Testis (tissue), 3 donors: ENCODE measurements around the gene C20orf173. TPM values are rescaled to one million over a fixed set of nuclear protein-coding genes. Genes with fewer than 3 reads are reported as not detected.

Experiments used
- DNase-seq: peaks from one replicate; pipeline ENCODE4 v3.0.0-alpha.2; 2019
- H3K27ac ChIP-seq, 2 donors: fragments of 200-600 bp; sonication (generic); one replicate each; pipeline ENCODE4 v1.5.1; 2019
- H3K27me3 ChIP-seq: fragments of 200-600 bp; sonication (generic); one replicate; pipeline ENCODE4 v1.5.1; 2019
- H3K36me3 ChIP-seq: fragments of 200-600 bp; sonication (generic); one replicate; pipeline ENCODE4 v1.5.1; 2017; ENCODE audit warnings: low read depth; ENCODE audit errors: missing control alignments
- H3K4me1 ChIP-seq: fragments of 200-600 bp; sonication (generic); one replicate; pipeline ENCODE4 v1.5.1; 2019
- H3K4me3 ChIP-seq, 2 donors: fragments of 200-600 bp; sonication (generic); one replicate each; pipeline ENCODE4 v1.5.1; 2017 to 2019
- H3K9me3 ChIP-seq: fragments of 200-600 bp; sonication (generic); one replicate; pipeline ENCODE4 v1.5.1; 2017
- POLR2A ChIP-seq: fragments of 450-650 bp; IDR thresholded peaks from one replicate; pipeline ENCODE4 v1.6.1; 2017; ENCODE audit warnings: antibody characterized with exemption, mild to moderate bottlenecking, moderate library complexity
- WGBS, 2 donors: methylation state at CpG; one replicate each; pipeline ENCODE4 v1.1.5; 2018; 5-methylcytosine and 5-hydroxymethylcytosine counted together
- intact Hi-C: fragments of 100-400 bp; cut with DNase I; formaldehyde crosslinking; loops from one replicate; pipeline ENCODE4 v1.15.1; 2023; ENCODE audit warnings: low total_unique reads
- polyA plus RNA-seq: library from polyadenylated mRNA; stranded (reverse); fragments of 350-450 nt; fragmentation: Illumina TruSeq; extraction: RNeasy Lipid Tissue Mini Kit (QIAGEN cat#74804); gene quantifications from one replicate; pipeline ENCODE4 v1.2.3, GENCODE V29; 2014; ENCODE audit warnings: low read depth, low replicate concordance; ENCODE audit not compliant: insufficient read depth
- total RNA-seq, 2 donors: library from RNA; depleted of rRNA; stranded (reverse); fragments of >200 nt; gene quantifications; one replicate each; pipeline ENCODE4 v1.2.3, GENCODE V29; 2016
- TF ChIP-seq, protein P1 (sequence below), 3 experiments: fragments of 450-650 bp in 2 of 3; fragments of 200-600 bp in 1 of 3; sonication (generic) in 1 of 3; IDR thresholded peaks; one replicate each; pipeline ENCODE4 v1.5.1; 2016 to 2019; ENCODE audit warnings: antibody characterized with exemption in 3 of 3, mild to moderate bottlenecking in 2 of 3, moderate library complexity in 1 of 3

C20orf173 gene
- total and polyA plus RNA-seq, 3 donors from 2014 or later: 8.5 to 47.2 (median 17.3) TPM

DNA sequence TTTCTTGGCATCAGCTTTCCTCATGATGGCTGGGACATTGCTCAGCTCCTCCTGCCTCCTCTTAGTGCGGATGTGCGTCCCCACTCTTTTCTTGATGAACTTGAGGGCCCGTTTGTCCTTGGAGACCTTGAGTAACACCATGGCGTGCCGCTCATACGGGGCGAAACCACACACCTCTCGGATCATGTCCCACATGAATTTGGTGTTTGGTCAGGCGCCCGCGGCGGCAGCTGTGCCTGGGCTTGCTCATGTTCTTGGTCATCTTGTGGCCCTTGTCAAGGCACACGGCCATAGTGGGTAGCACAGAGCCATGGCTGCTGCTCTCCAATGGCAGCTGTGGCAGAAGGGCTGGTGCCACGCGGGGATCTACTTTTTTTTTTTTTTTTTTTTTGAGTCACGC lies 15.0 kb upstream of the C20orf173 start:
- intact Hi-C loops: no loop called here
- TF ChIP-seq POLR2A: no peak
- TF ChIP-seq, protein P1, sequence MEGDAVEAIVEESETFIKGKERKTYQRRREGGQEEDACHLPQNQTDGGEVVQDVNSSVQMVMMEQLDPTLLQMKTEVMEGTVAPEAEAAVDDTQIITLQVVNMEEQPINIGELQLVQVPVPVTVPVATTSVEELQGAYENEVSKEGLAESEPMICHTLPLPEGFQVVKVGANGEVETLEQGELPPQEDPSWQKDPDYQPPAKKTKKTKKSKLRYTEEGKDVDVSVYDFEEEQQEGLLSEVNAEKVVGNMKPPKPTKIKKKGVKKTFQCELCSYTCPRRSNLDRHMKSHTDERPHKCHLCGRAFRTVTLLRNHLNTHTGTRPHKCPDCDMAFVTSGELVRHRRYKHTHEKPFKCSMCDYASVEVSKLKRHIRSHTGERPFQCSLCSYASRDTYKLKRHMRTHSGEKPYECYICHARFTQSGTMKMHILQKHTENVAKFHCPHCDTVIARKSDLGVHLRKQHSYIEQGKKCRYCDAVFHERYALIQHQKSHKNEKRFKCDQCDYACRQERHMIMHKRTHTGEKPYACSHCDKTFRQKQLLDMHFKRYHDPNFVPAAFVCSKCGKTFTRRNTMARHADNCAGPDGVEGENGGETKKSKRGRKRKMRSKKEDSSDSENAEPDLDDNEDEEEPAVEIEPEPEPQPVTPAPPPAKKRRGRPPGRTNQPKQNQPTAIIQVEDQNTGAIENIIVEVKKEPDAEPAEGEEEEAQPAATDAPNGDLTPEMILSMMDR (IDR thresholded peaks at IDR 0.05): no peak
- 91 to 92% methylated on average over 16 of the region's 16 CpGs for WGBS, 2 donors
- no peak for DNase-seq
- H3K27me3 ChIP-seq: no peaks in the 10 kb centered on the region
- H3K36me3 ChIP-seq: no peaks in the 10 kb centered on the region
- H3K27ac ChIP-seq: no peak overlapping the region
- no peak overlapping the region for H3K4me3 ChIP-seq
- peaks cover 12% of the 10 kb centered on the region for H3K4me1 ChIP-seq
- H3K9me3 ChIP-seq: no peaks in the 10 kb centered on the region

GRCh38 chr20:35542990-35543389 lies 13.5 kb upstream of the C20orf173 start:
- DNase-seq: no peak
- Histone ChIP-seq H3K36me3 (no peaks in the 10 kb centered on the region), H3K4me1 (peaks cover 12% of the 10 kb centered on the region), H3K9me3 (no peaks in the 10 kb centered on the region), H3K27ac (no peak overlapping the region), H3K27me3 (no peaks in the 10 kb centered on the region), H3K4me3 (no peak overlapping the region)
- intact Hi-C loops: no loop called here
- no peak for TF ChIP-seq POLR2A
- TF ChIP-seq, protein P1 (IDR thresholded peaks at IDR 0.05): no peak
- WGBS, 2 donors: 85 to 87% methylated on average over 1 of the region's 1 CpG

DNA sequence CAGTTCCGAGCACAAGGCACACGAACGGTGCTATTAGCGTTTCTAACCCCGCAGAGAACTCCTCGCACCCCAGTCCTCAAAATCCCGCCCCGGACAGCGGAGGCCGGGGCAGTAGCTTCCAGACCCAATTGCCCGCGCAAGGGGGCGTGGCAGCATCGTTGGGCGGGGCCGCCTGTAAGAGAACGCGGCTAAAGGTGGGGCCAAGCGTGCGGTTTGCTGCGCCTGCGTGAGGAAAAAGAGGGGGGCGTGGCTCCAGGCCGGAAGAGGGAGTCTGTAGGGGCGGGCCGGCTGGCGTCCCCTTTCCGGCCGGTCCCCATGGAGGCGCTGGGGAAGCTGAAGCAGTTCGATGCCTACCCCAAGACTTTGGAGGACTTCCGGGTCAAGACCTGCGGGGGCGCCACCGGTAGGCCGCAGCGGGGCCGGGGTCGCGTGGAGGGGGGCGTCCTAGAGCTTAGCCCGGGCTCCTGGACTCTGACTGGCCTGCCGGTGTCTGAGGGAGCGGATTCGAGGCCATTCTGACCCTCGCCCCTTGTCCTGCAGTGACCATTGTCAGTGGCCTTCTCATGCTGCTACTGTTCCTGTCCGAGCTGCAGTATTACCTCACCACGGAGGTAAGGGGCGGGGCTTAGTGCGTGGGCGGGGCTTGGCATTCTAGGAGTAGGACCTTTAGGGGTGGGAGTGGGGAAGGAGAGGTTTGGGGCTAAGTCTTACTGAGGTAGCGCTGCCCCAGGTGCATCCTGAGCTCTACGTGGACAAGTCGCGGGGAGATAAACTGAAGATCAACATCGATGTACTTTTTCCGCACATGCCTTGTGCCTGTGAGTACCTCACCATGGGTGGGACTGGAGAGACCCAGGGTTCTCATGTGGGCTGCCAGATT lies 12.6 kb upstream of the C20orf173 start, which contains the start of gene ERGIC3:
Gene ERGIC3 (plus strand): TSS at position 296 of the 880 bp plus-strand sequence. CDS start 20 bp downstream, at position 316.
- Histone ChIP-seq H3K4me1 (peaks cover 12% of the 10 kb centered on the region), H3K27me3 (no peaks in the 10 kb centered on the region), H3K4me3 (peak within 1 kb of the TSS; percentile 75 to 80), H3K9me3 (no peaks in the 10 kb centered on the region), H3K36me3 (no peaks in the 10 kb centered on the region), H3K27ac (peak within 1 kb of the TSS; percentile 35 to 65)
- 3 to 4% methylated on average over 21 to 55 of the region's 57 CpGs for WGBS, 2 donors
- DNase-seq: peak; percentile 98
- TF ChIP-seq, protein P1 (IDR thresholded peaks at IDR 0.05): no peak
- no peak for TF ChIP-seq POLR2A
- intact Hi-C loops: no loop called here

GRCh38 chr20:35541118-35541782 lies 11.8 kb upstream of the C20orf173 start:
- no peak for DNase-seq
- no peaks in the 10 kb centered on the region for H3K36me3 ChIP-seq
- no peaks in the 10 kb centered on the region for H3K27me3 ChIP-seq
- intact Hi-C loops: no loop called here
- WGBS, 2 donors: 22 to 26% methylated on average over 12 to 13 of the region's 13 CpGs
- no peaks in the 10 kb centered on the region for H3K9me3 ChIP-seq
- peaks cover 12% of the 10 kb centered on the region for H3K4me1 ChIP-seq
- TF ChIP-seq, protein P1 (IDR thresholded peaks at IDR 0.05): no peak
- no peak for TF ChIP-seq POLR2A
- H3K27ac ChIP-seq: no peak overlapping the region
- H3K4me3 ChIP-seq: peak overlapping the region; percentile 75 to 80
